Measurements from ENCODE around the gene SLC9A9.
A peak's percentile ranks its signal among the peaks of the same experiment; 100 is the strongest.
"Not testable (repeated sequence)": the region's sequence is repeated elsewhere in the genome, so short reads cannot be mapped to it uniquely, and the experiment has no call there.

SLC9A9 gene

GRCh38 chr3:143291836-143292447 lies 556.3 kb downstream of the SLC9A9 start:
- no peak for DNase-seq (ENCODE audit: low read depth in 3 of 3)

GRCh38 chr3:143288944-143289343 lies 559.3 kb downstream of the SLC9A9 start:
- no peak for DNase-seq (ENCODE audit: low read depth in 3 of 3)

- no peak for DNase-seq (ENCODE audit: low read depth in 3 of 3)
These were observed 560.9 kb downstream of the SLC9A9 start for GRCh38 chr3:143287403-143287802.

GRCh38 chr3:143286392-143287010 lies 561.8 kb downstream of the SLC9A9 start:
- DNase-seq (ENCODE audit: low read depth in 3 of 3): no peak

GRCh38 chr3:143283432-143284128 lies 564.7 kb downstream of the SLC9A9 start:
- peak in 1 of 3 donors; percentile 4 for DNase-seq (ENCODE audit: low read depth in 3 of 3)

- DNase-seq (ENCODE audit: low read depth in 3 of 3): no peak
These were observed 567.3 kb downstream of the SLC9A9 start for GRCh38 chr3:143280984-143281383.

GRCh38 chr3:143279567-143279966 lies 568.7 kb downstream of the SLC9A9 start:
- not testable (repeated sequence) for DNase-seq (ENCODE audit: low read depth in 3 of 3)

GRCh38 chr3:143278721-143279120 lies 569.5 kb downstream of the SLC9A9 start:
- no peak for DNase-seq (ENCODE audit: low read depth in 3 of 3)

- no peak for DNase-seq (ENCODE audit: low read depth in 3 of 3)
These were observed 570.7 kb downstream of the SLC9A9 start for GRCh38 chr3:143277531-143277930.

GRCh38 chr3:143276592-143276991 lies 571.7 kb downstream of the SLC9A9 start:
- no peak for DNase-seq (ENCODE audit: low read depth in 3 of 3)

- no peak for DNase-seq (ENCODE audit: low read depth in 3 of 3)
These were observed 574.1 kb downstream of the SLC9A9 start for GRCh38 chr3:143273975-143274690.

- no peak for DNase-seq (ENCODE audit: low read depth in 3 of 3)
These were observed 577.1 kb downstream of the SLC9A9 start for GRCh38 chr3:143271136-143271535.

GRCh38 chr3:143269741-143270140 lies 578.5 kb downstream of the SLC9A9 start:
- DNase-seq (ENCODE audit: low read depth in 3 of 3): no peak

GRCh38 chr3:143267989-143268388 lies 580.3 kb downstream of the SLC9A9 start:
- no peak for DNase-seq (ENCODE audit: low read depth in 3 of 3)

- no peak for DNase-seq (ENCODE audit: low read depth in 3 of 3)
These were observed 581.3 kb downstream of the SLC9A9 start for GRCh38 chr3:143266927-143267326.

- no peak for DNase-seq (ENCODE audit: low read depth in 3 of 3)
These were observed 581.8 kb downstream of the SLC9A9 start for GRCh38 chr3:143266511-143266910.

- DNase-seq (ENCODE audit: low read depth in 3 of 3): no peak
These were observed 582.7 kb downstream of the SLC9A9 start for GRCh38 chr3:143265501-143266070.

GRCh38 chr3:143263852-143264513 lies 584.3 kb downstream of the SLC9A9 start:
- DNase-seq (ENCODE audit: low read depth in 3 of 3): no peak

- no peak for DNase-seq (ENCODE audit: low read depth in 3 of 3)
These were observed 586.4 kb downstream of the SLC9A9 start for GRCh38 chr3:143261848-143262247.

GRCh38 chr3:143258692-143259091 lies 589.6 kb downstream of the SLC9A9 start:
- DNase-seq (ENCODE audit: low read depth in 3 of 3): no peak

GRCh38 chr3:143256416-143256815 lies 591.9 kb downstream of the SLC9A9 start:
- DNase-seq (ENCODE audit: low read depth in 3 of 3): no peak

GRCh38 chr3:143255739-143256138 lies 592.5 kb downstream of the SLC9A9 start:
- no peak for DNase-seq (ENCODE audit: low read depth in 3 of 3)

Data from stimulated activated CD4-positive, alpha-beta T cell treated with anti-CD3 and anti-CD28 coated beads, TNF-alpha, amount 100 ng/mL, for 48 hours (primary cell).